WERI-Rb-1 (cell line): Measurements from ENCODE around the gene FBXL16.
A peak's percentile ranks its signal among the peaks of the same experiment; 100 is the strongest.

Source experiments
- DNase-seq: peaks from one replicate; pipeline ENCODE4 v3.0.0-alpha.2; 2020
- H3K27ac ChIP-seq: fragments of 250-450 bp; sonication (Bioruptor Pico); 2 replicates; pipeline ENCODE4 v1.5.1; 2020; ENCODE audit warnings: mild to moderate bottlenecking, moderate library complexity
- H3K27me3 ChIP-seq: fragments of 250-450 bp; sonication (Bioruptor Pico); 2 replicates; pipeline ENCODE4 v1.5.1; 2021; ENCODE audit warnings: mild to moderate bottlenecking, low read depth, moderate library complexity; ENCODE audit not compliant: insufficient read depth, severe bottlenecking
- H3K36me3 ChIP-seq: fragments of 250-450 bp; sonication (Bioruptor Pico); 2 replicates; pipeline ENCODE4 v1.5.1; 2020; ENCODE audit warnings: mild to moderate bottlenecking, moderate library complexity
- H3K4me3 ChIP-seq: 2 replicates; pipeline ENCODE4 v1.5.1; 2011; ENCODE audit warnings: low read depth, mild to moderate bottlenecking, control low read depth, low read length
- H3K9me3 ChIP-seq: fragments of 250-450 bp; sonication (Bioruptor Pico); 2 replicates; pipeline ENCODE4 v1.5.1; 2021; ENCODE audit warnings: mild to moderate bottlenecking, moderate library complexity; ENCODE audit not compliant: severe bottlenecking
- CTCF ChIP-seq: IDR thresholded peaks from 2 replicates; pipeline ENCODE4 v1.5.1; 2011; ENCODE audit warnings: low read depth, mild to moderate bottlenecking, control low read depth, inconsistent platforms, low read length

FBXL16 gene

GRCh38 chr16:716768-717325 lies 11.2 kb upstream of the FBXL16 start:
- TF ChIP-seq CTCF: no peak
- DNase-seq: no peak
- Histone ChIP-seq H3K27me3 (no peaks in the 10 kb centered on the region), H3K36me3 (peaks cover 2% of the 10 kb centered on the region; the same call in 1 of the 2 replicates), H3K9me3 (no peaks in the 10 kb centered on the region), H3K4me3 (no peak overlapping the region), H3K27ac (no peak overlapping the region)

GRCh38 chr16:716200-716568 lies 10.6 kb upstream of the FBXL16 start:
- H3K27ac ChIP-seq: no peak overlapping the region
- no peaks in the 10 kb centered on the region; the same call in 1 of the 2 replicates for H3K36me3 ChIP-seq
- TF ChIP-seq CTCF: no peak
- H3K9me3 ChIP-seq: no peaks in the 10 kb centered on the region
- no peaks in the 10 kb centered on the region for H3K27me3 ChIP-seq
- no peak for DNase-seq
- H3K4me3 ChIP-seq: peak overlapping the region; percentile 36

- peak; percentile 46 for DNase-seq
- Histone ChIP-seq H3K9me3 (no peaks in the 10 kb centered on the region), H3K36me3 (no peaks in the 10 kb centered on the region; the same call in 1 of the 2 replicates), H3K4me3 (peak overlapping the region; percentile 59), H3K27me3 (peaks cover 3% of the 10 kb centered on the region), H3K27ac (peak overlapping the region; percentile 21; the same call in 1 of the 2 replicates)
- peak; percentile 49 for TF ChIP-seq CTCF
These were observed 10.0 kb upstream of the FBXL16 start for GRCh38 chr16:715477-716199.

- Histone ChIP-seq H3K4me3 (peak within 1 kb of the TSS; percentile 59), H3K27me3 (peaks cover 3% of the 10 kb centered on the region), H3K36me3 (no peaks in the 10 kb centered on the region; the same call in 1 of the 2 replicates), H3K9me3 (no peaks in the 10 kb centered on the region), H3K27ac (peak within 1 kb of the TSS; percentile 21; the same call in 1 of the 2 replicates)
- DNase-seq: peak; percentile 91
- no peak for TF ChIP-seq CTCF
These were observed 9.2 kb upstream of the FBXL16 start, which contains the start of gene METRN for GRCh38 chr16:714558-715476. TSS of gene METRN (plus strand) at chr16:715118. CDS start at chr16:715290, 172 bp downstream.

- H3K9me3 ChIP-seq: no peaks in the 10 kb centered on the region
- H3K4me3 ChIP-seq: no peak overlapping the region
- no peak for DNase-seq
- no peak overlapping the region for H3K27ac ChIP-seq
- no peaks in the 10 kb centered on the region; the same call in 1 of the 2 replicates for H3K36me3 ChIP-seq
- TF ChIP-seq CTCF: no peak
- peaks cover 10% of the 10 kb centered on the region for H3K27me3 ChIP-seq
These were observed 8.5 kb upstream of the FBXL16 start for GRCh38 chr16:714079-714478.
